ENCODE results near the gene SNX1.
"Not testable (repeated sequence)": the region's sequence is repeated elsewhere in the genome, so short reads cannot be mapped to it uniquely, and the experiment has no call there.

Gene SNX1

DNA sequence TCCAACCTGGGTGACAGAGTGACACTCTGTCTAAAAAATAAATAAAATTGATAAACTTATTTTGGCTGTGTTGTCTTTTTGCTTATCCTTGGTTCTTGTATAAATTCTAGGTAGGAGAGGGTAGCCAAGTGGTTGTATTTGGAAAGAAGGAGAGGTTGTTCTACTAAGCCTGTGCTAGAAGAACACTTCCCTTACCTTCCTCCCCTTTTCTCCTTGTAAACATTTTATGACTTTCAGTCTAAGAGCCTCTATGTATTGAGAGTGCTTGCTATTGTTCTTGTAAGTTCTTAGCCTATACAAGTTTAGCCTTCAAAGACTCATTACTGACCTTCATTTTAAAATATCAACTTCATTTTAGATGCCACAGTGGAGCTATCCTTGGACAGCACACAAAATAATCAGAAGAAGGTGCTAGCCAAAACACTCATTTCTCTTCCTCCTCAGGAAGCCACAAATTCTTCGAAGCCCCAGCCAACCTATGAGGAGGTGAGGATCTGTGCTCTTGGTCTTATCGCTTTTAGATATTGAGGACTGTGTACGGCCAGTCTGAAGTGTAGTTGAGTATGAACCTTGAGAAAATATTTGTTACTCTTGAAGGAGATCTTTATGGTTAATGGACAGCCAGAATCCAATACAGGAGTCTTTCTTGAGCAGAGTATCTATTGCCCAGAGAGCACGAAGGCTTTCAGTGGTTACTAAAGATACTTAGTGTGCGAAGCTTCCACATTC is 22.1 kb downstream of the SNX1 start:
- DNase-seq, result no peak

DNA sequence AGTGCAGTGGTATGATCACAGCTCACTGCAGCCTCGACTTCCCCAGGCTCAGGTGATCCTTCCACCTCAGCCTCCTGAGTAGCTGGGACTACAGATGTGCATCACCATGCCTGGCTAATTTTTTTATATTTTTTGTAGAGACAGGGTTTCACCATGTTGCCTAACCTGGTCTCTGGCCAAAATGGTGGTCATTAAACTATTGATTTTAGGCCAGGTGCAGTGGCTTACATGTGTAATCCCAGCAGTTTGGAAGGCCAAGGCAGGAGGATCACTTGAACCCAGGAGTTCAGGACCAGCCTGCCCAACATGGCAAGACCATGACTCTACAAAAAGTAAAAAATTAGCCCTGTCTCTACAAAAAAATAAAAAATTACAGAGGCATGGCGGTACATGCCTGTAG is 24.5 kb downstream of the SNX1 start:
- DNase-seq, result not testable (repeated sequence)

DNA sequence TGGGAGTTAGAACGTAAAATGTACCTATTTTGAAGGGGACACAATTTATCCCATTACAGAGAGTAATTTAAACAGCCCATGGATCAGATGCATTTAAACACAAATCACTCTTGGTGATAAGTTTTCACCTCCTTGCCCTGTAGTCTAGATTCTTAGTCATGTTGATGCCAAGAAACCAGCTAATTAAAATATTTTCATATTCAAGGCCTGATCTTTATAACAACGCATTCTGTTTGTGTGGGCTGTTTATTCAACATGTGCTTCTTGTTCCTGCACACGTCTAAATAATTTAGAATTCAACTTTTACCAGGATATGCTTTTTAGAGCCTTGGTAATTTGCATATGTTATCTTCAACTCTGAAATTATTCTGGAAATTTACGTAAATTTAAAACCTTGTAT is 25.8 kb downstream of the SNX1 start:
- DNase-seq, result no peak

DNA sequence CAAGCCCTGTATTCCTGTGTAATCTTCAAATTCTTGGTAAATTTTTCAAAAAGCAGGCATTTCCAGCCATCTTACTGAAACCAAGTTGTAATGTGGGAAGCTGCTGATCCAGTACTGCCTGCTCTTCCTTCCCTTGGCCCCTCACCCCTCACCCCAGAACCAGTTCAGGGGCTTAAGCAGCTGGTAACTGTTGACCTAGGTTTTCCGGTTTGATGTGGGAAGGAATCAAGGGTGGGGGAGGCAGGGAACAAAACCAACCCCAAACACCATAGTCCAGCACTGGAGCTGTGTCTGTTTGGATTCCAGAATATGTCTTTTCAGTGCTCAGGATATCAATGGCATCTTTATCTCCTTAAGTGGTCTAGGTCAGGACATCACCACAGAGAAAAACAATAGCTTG is 26.7 kb downstream of the SNX1 start:
- DNase-seq, result no peak

DNA sequence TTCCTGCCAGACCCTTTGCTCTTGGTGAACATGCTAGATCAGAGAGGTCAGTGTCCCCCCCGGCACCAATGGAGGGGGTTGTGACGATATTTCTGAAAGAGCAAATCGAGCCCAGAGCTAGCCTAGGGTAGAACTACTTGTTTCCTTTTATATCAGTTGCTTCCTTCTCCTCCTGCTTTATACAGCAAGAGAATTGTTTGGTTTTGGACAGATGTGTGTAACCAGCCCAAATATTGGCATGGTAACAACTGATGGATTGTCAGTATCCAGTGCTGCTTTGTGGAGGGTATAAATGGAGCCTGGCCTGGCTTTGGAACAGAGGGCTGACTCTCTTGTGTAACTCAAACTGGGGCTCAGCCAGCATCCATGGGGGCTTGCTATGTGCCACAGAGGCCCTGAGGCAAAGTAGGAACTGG is 27.2 kb downstream of the SNX1 start:
- no peak for DNase-seq

DNA sequence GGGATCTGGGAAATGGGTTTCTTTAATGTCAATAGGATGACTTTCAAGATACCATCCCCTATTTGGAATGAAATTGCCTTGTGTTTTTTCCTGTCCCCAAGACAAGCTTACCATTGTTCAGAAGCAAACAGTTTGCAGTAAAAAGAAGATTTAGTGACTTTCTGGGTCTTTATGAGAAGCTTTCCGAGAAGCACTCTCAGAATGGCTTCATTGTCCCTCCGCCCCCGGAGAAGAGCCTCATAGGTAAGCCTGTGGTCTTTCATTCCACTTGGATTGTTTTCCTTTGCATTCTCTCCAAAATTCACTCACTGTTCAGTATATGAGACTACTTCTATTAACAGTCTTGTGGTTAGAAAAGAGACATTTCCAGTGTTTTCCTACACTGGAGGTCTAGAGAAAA is 30.2 kb downstream of the SNX1 start:
- no peak for DNase-seq

DNA sequence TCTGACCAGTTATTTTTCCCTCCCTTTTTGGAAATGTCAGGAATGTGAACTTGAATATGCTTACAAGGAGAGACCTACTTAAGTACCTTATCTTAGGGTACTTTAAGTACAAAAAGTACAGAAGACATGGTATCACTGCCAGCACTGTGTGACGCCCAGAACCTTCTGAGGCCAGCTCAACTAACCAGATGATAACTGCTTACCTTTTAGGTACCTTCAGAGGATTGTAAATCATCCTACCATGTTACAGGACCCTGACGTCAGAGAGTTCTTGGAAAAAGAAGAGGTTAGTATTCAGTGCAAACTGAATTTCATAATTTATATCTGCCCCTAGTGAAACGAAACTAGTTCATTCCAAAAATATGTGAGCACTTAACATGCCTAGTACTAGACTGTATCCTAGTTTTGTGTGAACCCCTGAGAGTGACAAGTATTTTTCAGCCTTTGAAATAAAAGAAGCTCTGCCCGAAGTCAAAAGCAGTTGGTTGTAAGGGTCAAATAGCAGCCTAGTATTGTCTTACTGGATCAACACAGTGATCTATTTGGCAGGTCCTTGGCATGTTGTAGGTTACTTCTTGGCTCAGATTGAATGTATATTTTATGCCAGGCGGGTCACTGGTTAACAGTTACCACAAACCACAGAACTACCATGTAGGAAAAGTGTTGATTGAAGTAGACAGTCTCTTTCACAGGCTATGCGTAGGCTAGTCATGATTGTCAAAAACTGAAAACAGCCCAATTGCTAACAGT is 31.9 kb downstream of the SNX1 start:
- no peak for DNase-seq

DNA sequence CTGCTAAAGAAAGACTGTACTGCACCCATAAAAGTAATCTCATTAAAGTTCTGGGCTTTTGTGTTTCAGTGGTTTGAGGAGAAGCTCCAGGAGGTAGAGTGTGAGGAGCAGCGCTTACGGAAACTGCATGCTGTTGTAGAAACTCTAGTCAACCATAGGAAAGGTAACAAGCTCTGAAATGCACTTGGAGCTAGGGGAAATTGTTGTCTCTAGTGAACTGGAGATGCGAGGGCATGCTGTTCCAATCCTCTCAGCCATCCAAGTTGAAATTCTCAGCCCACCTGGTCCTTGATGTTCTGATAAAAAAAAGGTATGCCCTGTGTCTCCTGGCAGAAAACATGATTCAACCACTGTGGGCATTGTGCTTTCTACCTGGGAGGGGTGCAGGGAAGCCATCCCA is 34.4 kb downstream of the SNX1 start:
- DNase-seq, result no peak

DNA sequence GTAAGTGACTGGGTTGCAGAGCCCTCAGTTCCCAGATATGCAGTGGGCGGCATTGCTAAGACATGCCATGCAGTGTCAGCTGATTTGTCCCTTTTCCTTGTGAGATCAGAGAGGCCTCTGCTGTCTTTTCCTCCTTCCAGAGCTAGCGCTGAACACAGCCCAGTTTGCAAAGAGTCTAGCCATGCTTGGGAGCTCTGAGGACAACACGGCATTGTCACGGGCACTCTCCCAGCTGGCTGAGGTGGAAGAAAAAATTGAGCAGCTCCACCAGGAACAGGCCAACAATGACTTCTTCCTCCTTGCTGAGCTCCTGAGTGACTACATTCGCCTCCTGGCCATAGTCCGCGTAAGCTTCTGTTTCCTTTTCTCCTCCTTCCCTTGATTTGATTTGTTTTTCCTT is 35.8 kb downstream of the SNX1 start:
- no peak for DNase-seq

DNA sequence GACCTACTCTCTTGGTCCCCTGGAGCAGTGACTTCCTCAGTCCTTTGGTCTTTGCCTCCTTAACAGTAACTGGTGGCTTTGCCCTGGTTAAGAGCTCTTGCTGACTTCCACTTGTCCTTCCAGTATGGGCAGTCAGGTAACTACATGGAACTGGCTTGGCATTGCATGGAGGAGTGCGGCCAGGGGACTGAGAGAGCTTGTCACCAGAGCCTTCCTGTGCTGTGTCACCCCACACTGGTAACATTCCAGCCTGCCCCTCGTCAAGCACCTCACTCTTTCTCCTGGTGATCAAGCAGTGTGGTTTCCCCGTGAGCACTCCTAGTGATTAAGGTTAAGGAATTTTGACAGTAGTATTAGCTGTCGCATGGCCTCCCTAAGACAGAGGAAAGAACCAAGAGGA is 36.4 kb downstream of the SNX1 start:
- no peak for DNase-seq

DNA sequence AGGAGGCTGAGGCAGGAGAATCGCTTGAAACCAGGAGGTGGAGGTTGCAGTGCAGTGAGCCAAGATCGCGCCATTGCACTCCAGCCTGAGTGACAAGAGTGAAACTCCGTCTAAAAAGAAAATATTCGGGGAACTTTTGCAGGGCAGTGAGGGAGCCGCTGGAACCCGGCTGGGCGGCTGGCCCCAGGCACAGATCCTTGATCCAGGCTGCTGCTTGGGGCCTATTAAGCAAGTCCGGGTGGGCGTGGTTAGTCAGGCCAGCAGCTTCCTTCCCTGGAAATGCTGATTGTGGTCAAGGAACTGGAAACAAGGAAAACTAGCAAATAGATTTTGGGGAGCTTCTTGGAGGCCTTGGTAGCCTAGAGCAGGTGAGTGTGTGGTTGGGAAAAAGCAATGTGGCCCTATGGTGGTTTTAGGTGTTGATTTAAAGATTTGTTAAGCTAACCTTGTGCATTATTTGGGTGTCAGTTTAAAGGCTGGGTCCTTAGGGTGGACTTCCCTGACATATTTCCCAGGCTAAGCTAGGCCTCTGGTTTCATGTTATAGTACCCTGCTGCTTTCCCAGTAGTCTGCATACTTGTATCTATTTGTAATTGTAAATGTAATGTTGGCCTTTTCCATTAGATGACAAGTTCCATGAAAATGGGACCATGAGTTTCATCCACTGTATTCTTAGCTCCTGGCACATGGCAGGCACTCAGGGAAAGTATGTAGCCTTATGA is 38.0 kb downstream of the SNX1 start:
- no peak for DNase-seq

DNA sequence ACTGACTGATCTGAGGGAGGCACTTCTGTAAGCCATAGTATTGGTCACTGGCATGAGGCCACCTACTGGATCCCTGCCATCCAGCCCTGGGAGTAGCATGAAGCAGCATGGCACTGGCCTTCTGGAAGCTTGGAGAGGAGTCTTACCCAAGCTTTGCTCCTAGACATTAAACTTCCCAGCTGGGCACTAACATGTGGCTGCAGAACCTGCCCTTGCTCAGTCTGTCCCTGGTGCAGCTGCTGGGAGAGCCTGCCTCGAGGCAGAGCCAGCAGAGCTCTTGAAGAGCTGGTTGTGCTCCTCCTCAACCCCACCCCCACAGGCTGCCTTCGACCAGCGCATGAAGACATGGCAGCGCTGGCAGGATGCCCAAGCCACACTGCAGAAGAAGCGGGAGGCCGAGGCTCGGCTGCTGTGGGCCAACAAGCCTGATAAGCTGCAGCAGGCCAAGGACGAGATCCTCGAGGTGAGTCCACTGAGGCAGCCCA is 38.6 kb downstream of the SNX1 start:
- DNase-seq, result no peak

DNA sequence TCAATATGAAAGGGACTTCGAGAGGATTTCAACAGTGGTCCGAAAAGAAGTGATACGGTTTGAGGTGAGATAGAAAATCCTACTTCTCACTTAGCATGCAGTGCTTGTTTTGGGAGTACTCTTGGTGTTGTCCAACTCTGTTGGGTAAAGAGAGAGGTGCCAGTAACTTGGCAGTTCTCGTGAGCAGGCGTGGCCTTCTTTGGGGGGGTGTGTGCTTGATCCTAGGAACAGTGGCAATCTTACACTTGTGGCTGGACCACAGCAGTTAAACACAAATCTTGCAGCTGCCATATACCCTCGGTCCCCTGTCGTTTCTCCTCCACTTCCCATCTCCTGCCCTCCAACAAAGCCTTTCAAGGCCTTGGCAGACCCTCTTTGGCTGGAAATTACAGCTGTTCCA is 40.6 kb downstream of the SNX1 start:
- DNase-seq, result no peak

DNA sequence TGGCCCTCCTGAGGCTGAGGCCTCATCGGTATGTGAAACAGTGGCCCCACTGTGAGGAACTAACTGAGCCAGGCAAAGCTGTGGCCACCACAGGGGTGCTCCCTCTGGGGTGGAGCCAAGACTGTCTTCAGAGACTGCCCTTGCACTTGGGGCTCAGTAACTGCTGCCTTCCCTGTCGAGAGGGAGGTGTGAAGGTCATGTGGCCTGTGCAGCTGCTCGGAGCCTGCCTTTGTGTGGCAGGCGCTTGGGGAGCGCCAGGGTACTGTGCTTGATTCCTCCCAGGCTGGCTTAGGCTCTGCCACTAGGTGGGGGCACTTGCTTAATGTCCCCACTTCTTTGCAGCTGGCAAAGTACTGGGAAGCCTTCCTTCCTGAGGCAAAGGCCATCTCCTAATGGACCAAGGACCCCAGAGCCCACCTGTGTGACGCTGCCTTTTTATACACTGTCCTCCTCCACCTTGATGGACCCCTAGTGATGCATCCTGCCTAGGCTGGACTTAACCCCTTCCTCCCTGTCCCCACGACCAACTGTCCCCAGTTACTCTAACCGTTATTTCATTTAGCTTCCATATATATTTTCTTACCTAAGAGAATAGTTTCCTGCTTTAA is 41.5 kb downstream of the SNX1 start:
- DNase-seq, result no peak

DNA sequence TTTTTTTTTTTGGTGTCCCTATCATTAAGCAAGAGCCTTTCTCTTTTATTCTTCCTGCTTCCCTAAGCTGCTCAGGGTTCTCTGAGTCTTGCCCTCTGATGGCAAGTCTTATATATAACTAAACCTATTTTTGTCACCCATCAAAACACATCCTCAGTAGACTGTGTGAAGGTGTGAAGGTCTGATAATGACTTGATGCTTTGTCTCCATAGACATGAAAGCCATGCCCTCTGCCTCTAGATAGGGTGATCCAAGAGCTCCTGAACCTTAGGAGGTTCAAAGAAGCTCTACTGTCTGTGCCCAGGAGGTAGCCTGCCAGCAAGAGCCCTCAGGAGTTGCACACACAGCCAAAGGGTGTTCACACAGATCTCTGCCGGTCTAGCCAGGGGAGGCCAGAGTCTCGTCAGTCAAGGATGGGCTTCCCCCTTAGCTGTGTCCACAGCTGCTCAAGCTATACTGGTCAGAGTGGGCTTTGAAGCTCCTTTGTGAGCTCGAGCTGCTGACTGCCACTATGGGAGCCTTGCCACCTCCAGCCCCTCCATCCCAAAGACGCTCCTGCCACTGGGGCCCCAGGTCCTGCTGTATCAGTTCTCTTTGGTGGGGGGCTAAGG is 42.7 kb downstream of the SNX1 start:
- DNase-seq, result no peak

DNA sequence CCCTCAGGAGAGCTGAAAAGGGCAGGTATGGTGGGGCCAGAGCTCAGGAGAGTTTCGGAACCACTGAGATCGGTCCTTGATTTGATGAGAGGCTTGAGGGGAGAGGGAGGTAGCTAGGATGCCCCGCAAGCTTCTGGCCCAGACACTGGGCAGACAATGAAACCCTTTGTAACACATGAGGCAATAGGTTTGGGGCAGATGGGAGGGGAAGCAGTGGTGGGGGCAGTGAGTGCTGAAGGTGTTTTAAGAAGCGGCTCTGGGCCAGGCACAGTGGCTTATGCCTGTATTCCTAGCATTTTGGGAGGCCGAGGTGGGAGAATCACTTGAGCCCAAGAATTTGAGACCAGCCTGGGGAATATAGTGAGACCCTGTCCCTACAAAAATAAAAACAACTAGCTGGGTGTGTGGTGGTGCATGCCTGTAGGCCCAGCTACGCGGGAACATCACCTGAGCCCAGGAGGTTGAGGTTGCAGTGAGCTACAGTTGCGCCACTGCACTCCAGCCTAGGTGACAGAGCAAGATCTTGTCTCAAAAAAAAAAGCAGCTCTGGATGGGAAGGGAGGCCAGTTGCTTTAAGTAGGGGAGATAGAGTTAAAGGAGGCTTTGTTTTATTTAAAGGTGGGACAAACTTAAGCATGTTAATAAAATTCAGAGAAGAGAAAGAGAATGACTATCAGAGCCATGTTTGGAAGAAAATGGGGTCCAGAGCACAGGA is 46.2 kb downstream of the SNX1 start:
- DNase-seq, result no peak

DNA sequence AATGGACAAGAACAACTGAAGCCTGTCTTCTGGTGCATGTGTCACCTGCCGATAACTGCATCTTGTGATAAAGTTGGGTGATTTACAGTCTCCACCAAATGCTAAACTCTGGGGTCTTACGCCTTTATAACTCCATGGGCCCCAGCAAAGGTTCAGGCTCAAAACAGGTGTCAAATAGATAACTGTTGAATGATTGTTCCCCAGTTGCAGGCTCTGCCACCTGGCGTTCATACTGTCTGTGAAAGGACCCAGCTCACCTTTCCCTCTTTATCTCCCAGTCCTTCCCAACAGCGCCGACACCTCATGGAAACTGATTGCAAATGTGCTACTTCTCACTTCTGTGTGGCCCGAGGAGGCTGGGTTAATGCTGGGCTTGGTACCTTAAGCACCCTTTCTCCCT is 47.5 kb downstream of the SNX1 start:
- no peak for DNase-seq

DNA sequence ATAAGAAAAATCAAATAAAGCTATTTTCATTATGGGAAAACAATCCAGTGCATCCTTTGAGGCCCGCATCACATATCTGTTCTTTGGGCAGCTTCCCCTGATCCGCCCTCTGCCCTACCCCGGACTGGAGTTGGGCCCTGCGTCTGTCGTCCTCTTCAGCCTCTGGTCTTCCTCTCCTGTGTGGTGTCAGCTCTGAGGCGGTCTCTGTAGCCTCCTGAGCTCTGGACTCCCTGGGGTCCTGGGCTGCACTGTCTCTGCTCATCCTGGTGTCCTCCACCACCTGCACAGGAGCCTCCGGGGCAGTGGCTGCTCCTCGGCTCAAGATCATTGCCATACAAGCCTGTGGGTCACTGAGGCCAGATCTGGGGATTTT is 48.4 kb downstream of the SNX1 start:
- DNase-seq, result no peak

DNA sequence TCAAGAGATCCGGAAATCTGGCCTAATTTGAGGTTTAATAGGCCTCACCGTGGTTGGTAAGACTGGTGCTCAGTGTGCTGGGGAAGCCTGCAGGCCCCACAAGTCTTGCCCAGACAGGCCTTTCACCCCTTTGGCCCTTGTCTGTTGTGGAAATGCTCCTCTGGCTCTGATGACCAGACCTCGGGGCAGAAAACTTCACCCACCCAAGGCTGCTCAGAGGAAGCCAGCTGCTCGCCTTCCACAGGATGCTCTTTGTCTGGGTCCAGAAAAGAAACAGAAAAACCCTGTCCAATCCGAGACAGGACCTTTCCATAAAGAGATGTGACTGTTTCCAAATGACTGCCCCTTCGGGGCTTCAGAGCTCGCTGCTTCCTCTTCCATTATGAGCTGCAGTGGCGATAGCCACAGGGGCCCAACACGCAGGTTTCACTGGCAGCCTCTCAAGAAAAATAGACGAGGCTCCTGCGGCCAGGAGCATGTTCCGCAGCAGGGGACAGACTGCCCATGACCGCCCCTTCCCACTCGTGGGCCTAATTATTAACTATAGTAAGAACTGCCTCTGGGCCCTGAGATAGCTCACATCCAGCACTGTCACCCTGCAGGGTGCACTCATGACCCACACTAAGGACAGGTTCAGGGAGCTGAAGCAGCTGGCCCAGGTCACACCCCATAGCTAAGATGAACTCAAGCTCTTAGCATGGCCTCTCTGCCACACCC is 48.9 kb downstream of the SNX1 start:
- DNase-seq, result no peak

DNA sequence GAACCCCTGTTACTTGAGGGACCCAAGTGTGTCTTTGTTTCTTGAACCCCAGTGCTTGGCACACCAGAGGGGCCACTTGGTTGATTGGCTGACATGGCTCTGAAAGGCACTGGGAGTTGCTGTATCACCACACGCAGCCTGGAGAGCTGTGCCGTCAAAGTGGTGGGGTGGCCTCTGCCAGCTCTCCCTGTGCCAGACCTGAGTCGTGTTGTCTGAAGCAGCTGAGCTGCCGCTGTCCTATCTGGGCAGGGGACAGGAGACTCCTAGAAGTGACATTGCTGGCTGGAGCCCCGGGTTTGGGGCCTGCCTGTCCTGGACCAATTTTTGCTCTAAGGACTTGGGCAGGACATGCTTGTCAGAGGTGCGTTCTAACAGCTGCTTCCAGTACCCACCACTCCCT is 50.3 kb downstream of the SNX1 start:
- no peak for DNase-seq

DNA sequence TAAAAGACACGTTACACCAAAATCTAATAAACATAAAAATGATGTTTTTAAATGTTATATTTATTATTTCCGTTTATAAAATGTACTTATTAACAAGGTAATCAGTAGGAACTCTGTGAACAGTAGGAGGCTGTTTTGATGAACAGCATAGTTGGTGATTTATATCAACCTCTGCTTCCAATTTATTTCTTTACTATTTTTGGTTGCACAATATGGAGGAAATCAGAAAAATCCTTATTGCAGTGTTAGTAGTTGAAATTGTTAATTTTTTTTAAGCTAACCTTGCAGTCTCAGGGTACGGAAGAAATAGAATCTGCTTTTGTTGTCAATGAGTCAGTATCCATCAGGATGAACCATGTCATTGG is 50.7 kb downstream of the SNX1 start:
- no peak for DNase-seq

All from amniotic stem cell (primary cell).